GM19035 (cell line): ENCODE measurements around the gene INSYN2B.

ENCODE experiments used
- ATAC-seq: cut with Tn5 transposase; IDR thresholded peaks from one replicate; pipeline ENCODE4 v1.9.1; 2021; ENCODE audit not compliant: unreplicated experiment

The INSYN2B gene

GRCh38 chr5:169895926-169896325 lies 84.4 kb downstream of the INSYN2B start:
- ATAC-seq: no peak

DNA sequence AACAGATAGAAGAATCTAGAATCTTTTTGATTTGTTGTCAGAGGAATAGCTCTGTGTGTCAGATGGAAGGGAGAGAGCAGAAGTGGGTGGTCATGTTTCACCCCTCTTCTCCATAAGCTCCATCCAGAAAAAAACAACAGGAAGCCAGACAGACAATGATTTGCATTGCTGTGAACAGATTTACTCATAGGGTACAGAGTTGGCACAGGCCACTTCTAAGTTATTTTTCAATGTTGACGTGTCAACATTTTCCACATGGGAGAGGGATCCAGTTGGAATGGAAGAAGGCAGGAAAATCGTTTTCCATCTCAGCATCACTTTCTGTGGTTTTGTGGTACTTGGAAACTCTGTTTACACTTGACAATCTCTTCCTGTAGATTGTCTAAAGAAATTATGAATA lies 86.7 kb downstream of the INSYN2B start:
- ATAC-seq: no peak

DNA sequence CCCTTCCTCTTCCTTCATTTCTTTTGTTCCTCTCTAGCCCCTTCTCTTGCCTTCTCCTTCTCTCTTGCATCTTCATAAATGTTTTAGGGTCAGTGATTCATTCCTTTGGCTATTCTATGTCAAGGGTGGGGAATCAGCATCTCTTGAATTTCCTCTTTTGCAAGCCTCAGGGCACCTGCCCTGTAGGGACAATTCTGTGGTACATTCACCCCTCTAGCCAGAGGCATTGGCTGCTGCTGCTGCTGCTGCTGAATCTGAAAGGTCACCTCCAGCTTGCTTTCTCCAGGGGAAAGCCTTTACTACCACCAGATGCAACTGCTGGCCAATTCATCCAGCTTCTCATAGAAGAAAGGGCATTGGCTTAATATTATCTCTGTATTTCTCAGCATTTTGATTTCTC lies 87.3 kb downstream of the INSYN2B start:
- no peak for ATAC-seq

GRCh38 chr5:169889572-169889971 lies 90.7 kb downstream of the INSYN2B start:
- ATAC-seq: no peak

GRCh38 chr5:169886677-169887076 lies 93.6 kb downstream of the INSYN2B start:
- ATAC-seq: no peak

GRCh38 chr5:169886033-169886432 lies 94.3 kb downstream of the INSYN2B start:
- ATAC-seq: no peak

- ATAC-seq: no peak
Measured at GRCh38 chr5:169881702-169882303, 98.5 kb downstream of the INSYN2B start.

- ATAC-seq: no peak
Measured at GRCh38 chr5:169880785-169881184, 99.5 kb downstream of the INSYN2B start.

- ATAC-seq: peak; percentile 72
Measured at GRCh38 chr5:169880012-169880663, 100.2 kb downstream of the INSYN2B start.

DNA sequence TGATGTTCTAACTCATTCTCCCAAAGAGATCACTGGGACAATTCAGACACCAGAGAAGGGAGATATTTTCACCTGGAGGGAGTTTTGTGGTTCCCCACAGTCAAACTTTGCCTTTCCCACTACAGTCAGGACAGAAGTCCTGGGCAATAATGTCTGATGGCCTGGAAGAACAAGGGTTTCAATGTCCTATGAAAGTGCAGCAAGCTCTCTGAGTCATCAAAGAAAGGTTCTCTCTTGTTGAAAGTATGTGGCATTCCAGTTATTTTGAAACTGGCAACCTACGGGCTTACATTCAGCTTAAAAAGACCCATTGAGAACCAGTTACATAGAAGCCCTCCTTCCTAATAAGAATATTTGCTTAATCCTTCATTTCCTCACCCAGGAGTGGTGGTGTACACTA lies 103.9 kb downstream of the INSYN2B start:
- ATAC-seq: no peak

DNA sequence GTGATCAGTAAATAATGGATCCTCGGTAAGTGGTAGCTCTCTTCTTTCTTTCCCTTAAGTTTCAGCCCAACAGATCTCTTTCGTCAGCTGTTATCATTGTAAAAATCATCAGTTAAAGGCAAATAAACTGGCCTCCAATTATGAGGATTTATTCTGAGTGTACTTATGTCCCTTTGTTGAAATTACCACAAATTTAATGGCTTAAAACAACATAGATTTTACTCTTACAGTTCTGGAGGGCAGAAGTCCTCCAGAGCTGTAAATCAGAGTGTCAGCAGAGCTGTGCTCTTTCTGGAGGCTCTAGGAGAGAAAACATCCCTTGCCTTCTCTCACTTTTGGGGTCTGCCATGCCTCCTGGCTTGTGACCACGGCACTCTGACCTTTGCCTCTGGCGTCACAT lies 104.6 kb downstream of the INSYN2B start:
- ATAC-seq: no peak

GRCh38 chr5:169875091-169875728 lies 105.1 kb downstream of the INSYN2B start:
- no peak for ATAC-seq

GRCh38 chr5:169874621-169875020 lies 105.7 kb downstream of the INSYN2B start:
- ATAC-seq: no peak

DNA sequence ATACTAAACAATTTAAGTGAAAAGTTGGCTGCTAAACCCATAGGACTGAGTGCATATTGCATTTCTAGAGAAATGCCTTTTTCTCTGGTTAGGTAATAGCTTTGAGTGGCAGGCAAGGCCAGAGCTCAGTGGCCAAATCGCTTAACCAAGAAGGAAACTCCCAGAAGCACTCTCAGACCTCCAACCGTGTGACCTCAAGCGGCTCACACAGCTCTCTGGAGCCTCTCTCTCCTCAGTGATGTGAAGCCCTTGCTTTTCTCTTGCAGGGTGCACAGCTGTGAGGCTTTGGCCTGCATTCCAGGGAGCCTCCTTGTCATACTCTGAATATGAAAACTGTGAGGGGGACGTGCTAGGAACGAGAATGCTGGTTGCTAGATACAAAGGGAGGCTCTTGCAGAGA lies 106.7 kb downstream of the INSYN2B start:
- no peak for ATAC-seq

GRCh38 chr5:169871826-169872490 lies 108.3 kb downstream of the INSYN2B start:
- ATAC-seq: no peak

- ATAC-seq: no peak
Measured at GRCh38 chr5:169870211-169870610, 110.1 kb downstream of the INSYN2B start.

GRCh38 chr5:169869066-169869465 lies 111.2 kb downstream of the INSYN2B start:
- ATAC-seq: no peak

- no peak for ATAC-seq
Measured at GRCh38 chr5:169867347-169867746, 112.9 kb downstream of the INSYN2B start.

DNA sequence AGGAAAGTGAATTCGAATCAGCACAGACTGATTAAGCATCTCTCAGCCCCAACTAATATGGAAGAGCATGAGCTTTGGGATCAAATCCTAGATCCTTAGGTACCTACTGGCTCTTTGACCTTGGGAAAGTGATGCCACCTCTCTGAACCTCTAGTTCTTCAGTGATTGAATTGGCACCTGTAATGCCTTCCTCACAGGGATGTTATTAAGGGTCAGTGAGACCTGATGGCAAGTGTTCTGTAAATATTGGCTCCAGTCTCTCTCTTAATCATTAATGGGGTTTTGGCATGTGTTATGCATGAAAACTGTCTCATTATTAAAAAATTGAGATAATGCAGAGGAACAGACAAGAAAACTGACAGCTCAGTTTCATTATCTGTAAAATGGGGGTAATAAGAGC lies 115.8 kb downstream of the INSYN2B start:
- ATAC-seq: no peak

DNA sequence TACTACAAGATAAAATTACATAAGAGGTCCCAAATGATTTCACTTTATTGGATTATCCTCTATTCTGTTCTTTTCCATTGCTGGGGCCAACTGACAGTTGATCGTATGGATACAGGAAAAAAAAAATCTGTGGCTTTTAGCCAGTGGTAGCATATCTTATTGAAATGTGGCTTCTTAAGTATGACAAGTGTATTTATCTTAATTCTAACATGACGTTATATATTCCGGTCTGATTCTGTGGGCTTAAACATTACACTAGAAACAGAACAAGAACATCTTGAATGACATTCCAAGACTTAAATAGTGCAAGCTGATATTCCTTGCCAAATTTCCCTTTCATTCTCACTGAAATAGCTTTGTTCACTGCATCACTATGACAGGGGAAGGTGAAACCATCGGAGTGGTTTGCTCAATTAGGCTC lies 117.9 kb downstream of the INSYN2B start:
- ATAC-seq: no peak

DNA sequence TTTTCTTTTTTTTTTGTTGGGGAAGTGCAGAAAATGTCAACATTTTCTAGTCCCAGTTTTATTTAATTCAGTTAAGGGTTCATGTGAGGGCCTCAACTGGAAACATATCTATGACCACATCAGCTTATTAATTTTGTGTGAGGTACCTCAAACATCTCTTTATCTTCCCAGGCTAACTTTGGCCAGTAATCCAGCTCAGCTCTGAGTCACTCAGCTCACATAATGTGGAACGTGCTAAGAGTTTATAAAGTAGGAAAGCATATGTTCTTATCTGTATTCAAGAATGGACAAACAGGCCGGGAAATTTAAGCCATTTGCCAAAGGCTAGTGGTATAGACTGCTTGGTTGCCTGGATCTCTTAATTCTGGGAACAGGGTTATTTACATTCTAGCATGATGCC lies 118.4 kb downstream of the INSYN2B start:
- no peak for ATAC-seq

GRCh38 chr5:169861433-169861832 lies 118.9 kb downstream of the INSYN2B start:
- ATAC-seq: no peak
